Measurements from ENCODE around the gene IL17C. TPM values are rescaled to one million over a fixed set of nuclear protein-coding genes. Genes with fewer than 3 reads are reported as not detected.
A peak's percentile ranks its signal among the peaks of the same experiment; 100 is the strongest.

Gene IL17C
- total RNA-seq, 1 experiment from 2014 or later, result 1.9 TPM

GRCh38 chr16:88617268-88618031 is 20.9 kb upstream of the IL17C start:
- no peak for TF ChIP-seq TEAD4 (CRISPR knock-in tag; IDR thresholded peaks at IDR 0.05)
- no peak for TF ChIP-seq AR (CRISPR knock-in tag; IDR thresholded peaks at IDR 0.05)
- no peak for TF ChIP-seq ZNF425 (CRISPR knock-in tag; conservative IDR thresholded peaks at IDR 0.05)
- TF ChIP-seq JUN (CRISPR knock-in tag; IDR thresholded peaks at IDR 0.05), result no peak
- TF ChIP-seq SMAD4 (CRISPR knock-in tag; IDR thresholded peaks at IDR 0.05), result no peak
- TF ChIP-seq GTF2I (CRISPR knock-in tag; conservative IDR thresholded peaks at IDR 0.05), result no peak
- no peak for TF ChIP-seq AFF4 (CRISPR knock-in tag; IDR thresholded peaks at IDR 0.05; ENCODE audit: borderline replicate concordance)
- no peak for TF ChIP-seq ZNF671 (CRISPR knock-in tag; IDR thresholded peaks at IDR 0.05)
- TF ChIP-seq CREB1 (CRISPR knock-in tag; IDR thresholded peaks at IDR 0.05), result no peak
- TF ChIP-seq EMX1 (CRISPR knock-in tag; IDR thresholded peaks at IDR 0.05), result no peak
- TF ChIP-seq CTCF (IDR thresholded peaks at IDR 0.05), result no peak
- TF ChIP-seq HMGXB4 (CRISPR knock-in tag; IDR thresholded peaks at IDR 0.05), result no peak
- no peak for TF ChIP-seq NFATC4 (CRISPR knock-in tag; IDR thresholded peaks at IDR 0.05)
- no peak for TF ChIP-seq JAZF1 (CRISPR knock-in tag; IDR thresholded peaks at IDR 0.05)
- no peak for TF ChIP-seq RORB (CRISPR knock-in tag; IDR thresholded peaks at IDR 0.05)
- TF ChIP-seq NR2C2 (CRISPR knock-in tag; IDR thresholded peaks at IDR 0.05), result no peak
- POLR2A ChIA-PET, result no interaction called here
- H3K9me3 Mint-ChIP-seq, result no peaks in the 10 kb centered on the region
- peaks cover 4% of the 10 kb centered on the region for H3K4me1 Mint-ChIP-seq
- H3K36me3 Mint-ChIP-seq, result peaks cover 24% of the 10 kb centered on the region
- ATAC-seq (no peak; the same call in 1 of the 2 replicates), DNase-seq (ENCODE audit: low spot score) (no peak)
- H3K4me3 Mint-ChIP-seq, result no peak overlapping the region
- no peaks in the 10 kb centered on the region for H3K27me3 Mint-ChIP-seq (ENCODE audit: low read depth)
- CTCF ChIA-PET, result interaction anchor here (0.6 to 4.5 kb wide), 9 partner anchors 13 to 180 kb away, joined by 3 to 29 read pairs (median 6); partner anchors contain the start of gene IL17C
- peak overlapping the region; percentile 71 for H3K27ac Mint-ChIP-seq
